ENCODE results near the gene CFAP299. TPM values are rescaled to one million over a fixed set of nuclear protein-coding genes. Genes with fewer than 3 reads are reported as not detected.

Gene CFAP299
- total and polyA plus RNA-seq, 2 of the 8 experiments (the other 6 are each of a cell fraction or from before 2014, with no cell fraction given) = not detected

- TF ChIP-seq SIN3A (conservative IDR thresholded peaks at IDR 0.05 in 1 of 2, IDR thresholded peaks at IDR 0.05 in 1 of 2; ENCODE audit: low read depth in 1 of 2, low read length in 2 of 2) (no peak), TAF7 (optimal IDR thresholded peaks at IDR 0.05; ENCODE audit: borderline replicate concordance, low read depth, low read length) (no peak), CHD7 (IDR thresholded peaks at IDR 0.05; ENCODE audit: insufficient replicate concordance, low read length) (no peak), ZNF274 (IDR thresholded peaks at IDR 0.05; ENCODE audit: borderline replicate concordance, extremely low read depth, low read length) (no peak), EGR1 (IDR thresholded peaks at IDR 0.05; ENCODE audit: borderline replicate concordance, low read depth, low read length) (no peak), FOSL1 (IDR thresholded peaks at IDR 0.05; ENCODE audit: insufficient read depth, low read depth, low read length) (no peak)
Observed at GRCh38 chr4:80309294-80310004, 26.1 kb upstream of the CFAP299 start (continued).
